ENCODE results near the gene LRP4. TPM values are rescaled to one million over a fixed set of nuclear protein-coding genes. Genes with fewer than 3 reads are reported as not detected.

Gene LRP4
- total RNA-seq, 1 donor from 2014 or later, result 49.3 TPM

- no peaks in the 10 kb centered on the region for H3K27me3 Mint-ChIP-seq (ENCODE audit: unreplicated experiment)
- DNase-seq (ENCODE audit: extremely low spot score, unreplicated experiment), result no peak
- no peak overlapping the region for H3K4me3 Mint-ChIP-seq (ENCODE audit: unreplicated experiment)
- H3K27ac Mint-ChIP-seq (ENCODE audit: unreplicated experiment), result no peak overlapping the region
- TF ChIP-seq CTCF (IDR thresholded peaks at IDR 0.05), result no peak
- no peaks in the 10 kb centered on the region for H3K9me3 Mint-ChIP-seq (ENCODE audit: unreplicated experiment)
- H3K4me1 Mint-ChIP-seq (ENCODE audit: unreplicated experiment), result no peaks in the 10 kb centered on the region
- peaks cover 17% of the 10 kb centered on the region for H3K36me3 Mint-ChIP-seq (ENCODE audit: unreplicated experiment)
These were observed 29.1 kb downstream of the LRP4 start for GRCh38 chr11:46889251-46889650.

GRCh38 chr11:46888636-46889035 lies 29.7 kb downstream of the LRP4 start:
- H3K4me3 Mint-ChIP-seq (ENCODE audit: unreplicated experiment), result no peak overlapping the region
- TF ChIP-seq CTCF (IDR thresholded peaks at IDR 0.05), result no peak
- no peak for DNase-seq (ENCODE audit: extremely low spot score, unreplicated experiment)
- no peaks in the 10 kb centered on the region for H3K27me3 Mint-ChIP-seq (ENCODE audit: unreplicated experiment)
- no peaks in the 10 kb centered on the region for H3K4me1 Mint-ChIP-seq (ENCODE audit: unreplicated experiment)
- no peak overlapping the region for H3K27ac Mint-ChIP-seq (ENCODE audit: unreplicated experiment)
- peaks cover 18% of the 10 kb centered on the region for H3K36me3 Mint-ChIP-seq (ENCODE audit: unreplicated experiment)
- no peaks in the 10 kb centered on the region for H3K9me3 Mint-ChIP-seq (ENCODE audit: unreplicated experiment)

GRCh38 chr11:46886211-46886610 lies 32.1 kb downstream of the LRP4 start:
- Mint-ChIP-seq H3K4me1 (ENCODE audit: unreplicated experiment) (no peaks in the 10 kb centered on the region), H3K36me3 (ENCODE audit: unreplicated experiment) (peaks cover 28% of the 10 kb centered on the region), H3K27ac (ENCODE audit: unreplicated experiment) (no peak overlapping the region), H3K4me3 (ENCODE audit: unreplicated experiment) (no peak overlapping the region), H3K9me3 (ENCODE audit: unreplicated experiment) (no peaks in the 10 kb centered on the region), H3K27me3 (ENCODE audit: unreplicated experiment) (no peaks in the 10 kb centered on the region)
- TF ChIP-seq CTCF (IDR thresholded peaks at IDR 0.05), result no peak
- DNase-seq (ENCODE audit: extremely low spot score, unreplicated experiment), result no peak

- peaks cover 42% of the 10 kb centered on the region for H3K36me3 Mint-ChIP-seq (ENCODE audit: unreplicated experiment)
- no peak for TF ChIP-seq CTCF (IDR thresholded peaks at IDR 0.05)
- no peak for DNase-seq (ENCODE audit: extremely low spot score, unreplicated experiment)
- no peaks in the 10 kb centered on the region for H3K4me1 Mint-ChIP-seq (ENCODE audit: unreplicated experiment)
- H3K27ac Mint-ChIP-seq (ENCODE audit: unreplicated experiment), result no peak overlapping the region
- H3K9me3 Mint-ChIP-seq (ENCODE audit: unreplicated experiment), result no peaks in the 10 kb centered on the region
- no peaks in the 10 kb centered on the region for H3K27me3 Mint-ChIP-seq (ENCODE audit: unreplicated experiment)
- no peak overlapping the region for H3K4me3 Mint-ChIP-seq (ENCODE audit: unreplicated experiment)
These were observed 39.2 kb downstream of the LRP4 start for GRCh38 chr11:46879056-46879585.

- Mint-ChIP-seq H3K4me3 (ENCODE audit: unreplicated experiment) (no peak overlapping the region), H3K9me3 (ENCODE audit: unreplicated experiment) (no peaks in the 10 kb centered on the region), H3K4me1 (ENCODE audit: unreplicated experiment) (no peaks in the 10 kb centered on the region), H3K27ac (ENCODE audit: unreplicated experiment) (no peak overlapping the region), H3K27me3 (ENCODE audit: unreplicated experiment) (no peaks in the 10 kb centered on the region), H3K36me3 (ENCODE audit: unreplicated experiment) (peaks cover 43% of the 10 kb centered on the region)
- no peak for DNase-seq (ENCODE audit: extremely low spot score, unreplicated experiment)
- TF ChIP-seq CTCF (IDR thresholded peaks at IDR 0.05), result no peak
These were observed 40.8 kb downstream of the LRP4 start for GRCh38 chr11:46877580-46877979.

All from osteocyte (in vitro differentiated cells).